OCI-LY1 (cell line): ENCODE data around the gene COL1A2.

Source experiments
- EZH2 ChIP-seq: fragments of 200-600 bp; sonication (generic), shearing (Covaris generic); IDR thresholded peaks from 2 replicates; pipeline ENCODE4 v1.8.0; 2017; ENCODE audit warnings: borderline replicate concordance, mixed run types, mild to moderate bottlenecking, antibody characterized with exemption, low read length, moderate library complexity, mixed read lengths
- TF ChIP-seq, protein P1 (sequence below): fragments of 200-600 bp; sonication (generic), shearing (Covaris generic); IDR thresholded peaks from 2 replicates; pipeline ENCODE4 v1.5.1; 2017; ENCODE audit warnings: mild to moderate bottlenecking, antibody characterized with exemption, low read length, moderate library complexity, mixed read lengths

GRCh38 chr7:94431619-94432280 lies 37.1 kb downstream of the COL1A2 start:
- TF ChIP-seq, protein P1, sequence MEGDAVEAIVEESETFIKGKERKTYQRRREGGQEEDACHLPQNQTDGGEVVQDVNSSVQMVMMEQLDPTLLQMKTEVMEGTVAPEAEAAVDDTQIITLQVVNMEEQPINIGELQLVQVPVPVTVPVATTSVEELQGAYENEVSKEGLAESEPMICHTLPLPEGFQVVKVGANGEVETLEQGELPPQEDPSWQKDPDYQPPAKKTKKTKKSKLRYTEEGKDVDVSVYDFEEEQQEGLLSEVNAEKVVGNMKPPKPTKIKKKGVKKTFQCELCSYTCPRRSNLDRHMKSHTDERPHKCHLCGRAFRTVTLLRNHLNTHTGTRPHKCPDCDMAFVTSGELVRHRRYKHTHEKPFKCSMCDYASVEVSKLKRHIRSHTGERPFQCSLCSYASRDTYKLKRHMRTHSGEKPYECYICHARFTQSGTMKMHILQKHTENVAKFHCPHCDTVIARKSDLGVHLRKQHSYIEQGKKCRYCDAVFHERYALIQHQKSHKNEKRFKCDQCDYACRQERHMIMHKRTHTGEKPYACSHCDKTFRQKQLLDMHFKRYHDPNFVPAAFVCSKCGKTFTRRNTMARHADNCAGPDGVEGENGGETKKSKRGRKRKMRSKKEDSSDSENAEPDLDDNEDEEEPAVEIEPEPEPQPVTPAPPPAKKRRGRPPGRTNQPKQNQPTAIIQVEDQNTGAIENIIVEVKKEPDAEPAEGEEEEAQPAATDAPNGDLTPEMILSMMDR, result no peak
- TF ChIP-seq EZH2, result no peak
